Measurements from ENCODE around the gene NCAM1.

NCAM1 gene

DNA sequence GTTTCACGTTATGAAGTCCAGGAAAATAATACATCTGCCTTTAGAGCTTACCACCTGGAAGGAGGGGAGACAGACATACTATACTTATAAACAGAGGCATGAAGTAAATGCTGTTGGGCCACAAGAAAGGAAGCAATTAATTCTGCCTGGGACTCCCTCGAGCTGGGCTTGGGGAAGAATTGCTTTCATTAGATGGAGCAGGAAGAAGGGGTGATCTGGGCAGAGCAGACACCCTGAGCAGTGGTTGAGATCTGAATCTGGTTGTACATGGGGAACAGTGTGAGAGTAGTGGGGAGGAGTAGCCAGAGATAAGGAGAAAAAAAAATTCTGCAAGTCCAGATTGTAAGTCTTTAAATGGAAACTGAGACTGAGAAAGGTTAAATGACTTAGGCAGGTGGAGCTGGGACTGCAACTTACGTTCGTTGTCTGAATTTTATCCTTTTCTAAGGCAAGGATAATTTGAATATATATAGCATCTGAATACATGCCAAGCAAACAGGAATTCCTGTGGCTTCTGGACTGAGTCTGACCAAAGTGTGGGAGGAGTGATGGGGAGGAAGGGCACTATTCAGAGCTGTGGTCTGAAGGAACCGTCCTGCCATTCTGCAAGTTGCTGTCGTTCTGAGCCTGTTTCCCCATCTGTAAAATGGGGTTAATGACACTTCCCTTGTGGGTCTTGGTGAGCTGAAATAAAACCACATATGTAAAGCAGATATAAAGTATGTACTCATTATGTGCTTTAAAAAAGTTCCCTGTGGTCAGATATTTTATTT, 7.9 kb downstream of the NCAM1 start:
- no peak for DNase-seq

DNA sequence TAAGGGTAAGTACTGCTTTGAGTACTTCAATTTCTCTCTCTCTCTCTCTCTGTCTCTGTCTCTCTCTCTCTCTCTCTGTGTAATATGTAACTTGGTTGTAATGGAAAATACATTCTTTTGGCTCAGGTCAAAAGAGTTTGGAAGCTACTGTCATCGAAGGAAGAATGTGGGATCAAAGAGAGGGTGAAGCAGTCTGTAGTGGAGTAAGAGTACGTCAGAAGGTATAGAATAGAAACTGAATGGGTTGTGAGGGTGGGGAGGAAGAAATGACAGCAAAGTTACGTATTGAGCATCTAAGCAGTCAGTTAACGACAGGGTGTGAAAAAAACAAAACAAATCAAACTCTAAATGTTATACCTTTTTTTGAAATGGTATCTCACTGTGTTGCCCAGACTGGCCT, 10.0 kb downstream of the NCAM1 start:
- no peak for DNase-seq

DNA sequence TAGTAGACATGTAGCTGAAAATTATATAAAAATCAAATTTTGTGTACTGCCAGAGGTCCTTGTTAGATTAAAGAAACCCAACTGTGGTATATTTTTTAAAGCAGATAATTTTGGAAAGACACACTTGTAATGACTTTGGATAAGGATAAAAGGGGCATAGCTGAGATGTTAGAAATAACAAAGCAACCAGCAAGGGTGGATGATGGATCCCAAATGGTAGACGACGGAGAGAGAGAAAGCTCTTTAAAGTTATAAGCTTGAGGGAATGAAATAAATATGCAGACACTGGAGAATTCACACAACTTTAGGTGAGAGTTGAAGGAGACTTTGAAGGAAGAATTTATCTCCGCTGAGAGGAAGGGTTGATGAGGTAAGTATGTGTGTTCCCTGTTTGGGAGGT, 10.6 kb downstream of the NCAM1 start:
- no peak for DNase-seq

DNA sequence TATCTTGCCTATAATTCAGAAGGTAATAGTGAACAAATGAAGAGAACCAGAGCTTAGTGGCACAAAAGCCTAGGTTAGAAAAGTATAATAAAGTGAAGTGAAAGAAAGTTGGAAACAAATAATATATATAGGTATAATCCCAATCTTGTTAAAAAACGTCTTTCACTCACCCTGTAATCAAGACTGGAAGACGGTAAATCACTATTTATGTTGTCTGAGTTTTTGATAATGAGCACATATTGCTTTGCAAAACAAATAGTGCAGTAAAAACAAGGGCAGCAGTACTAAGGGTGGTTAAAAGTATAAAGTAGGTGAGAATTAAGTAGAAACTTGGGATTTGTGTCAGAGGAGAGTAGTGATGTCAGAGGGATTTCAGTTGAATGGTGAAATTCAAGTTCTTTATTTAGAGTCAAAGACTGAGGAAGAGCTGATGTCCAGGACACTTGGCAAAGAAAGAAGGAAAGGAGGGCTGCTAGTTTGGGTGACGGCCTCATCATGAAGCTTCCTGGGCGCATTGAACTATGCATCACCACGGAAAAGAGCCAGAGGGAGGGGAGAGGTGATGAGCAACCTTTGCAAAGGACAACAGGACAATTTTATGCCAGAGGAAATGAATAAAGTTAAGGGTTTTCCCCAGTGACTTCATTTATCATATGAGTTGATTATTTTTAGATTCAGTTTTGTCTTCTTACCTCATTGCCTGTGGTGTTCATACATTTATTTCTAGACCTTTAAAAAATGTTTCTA, 11.4 kb downstream of the NCAM1 start:
- DNase-seq = no peak

DNA sequence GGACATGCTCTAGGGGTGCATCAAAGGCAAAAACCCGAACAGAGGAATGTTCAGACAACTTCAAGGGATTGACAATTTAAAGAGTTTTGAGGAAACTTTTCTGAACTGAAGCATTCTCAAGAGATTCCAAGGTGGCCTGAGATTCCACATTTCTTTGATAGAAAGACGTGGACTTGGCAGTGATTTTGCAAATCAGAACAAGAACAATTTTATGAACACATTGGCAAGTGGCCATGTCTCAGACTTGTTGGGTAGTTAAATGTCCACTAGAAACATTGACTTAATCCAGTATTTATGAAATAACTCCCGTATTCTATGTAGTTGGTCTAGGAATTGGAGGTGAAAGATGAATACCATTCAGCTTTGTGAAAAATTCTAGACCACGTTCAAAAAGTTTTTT, 13.8 kb downstream of the NCAM1 start:
- no peak for DNase-seq

DNA sequence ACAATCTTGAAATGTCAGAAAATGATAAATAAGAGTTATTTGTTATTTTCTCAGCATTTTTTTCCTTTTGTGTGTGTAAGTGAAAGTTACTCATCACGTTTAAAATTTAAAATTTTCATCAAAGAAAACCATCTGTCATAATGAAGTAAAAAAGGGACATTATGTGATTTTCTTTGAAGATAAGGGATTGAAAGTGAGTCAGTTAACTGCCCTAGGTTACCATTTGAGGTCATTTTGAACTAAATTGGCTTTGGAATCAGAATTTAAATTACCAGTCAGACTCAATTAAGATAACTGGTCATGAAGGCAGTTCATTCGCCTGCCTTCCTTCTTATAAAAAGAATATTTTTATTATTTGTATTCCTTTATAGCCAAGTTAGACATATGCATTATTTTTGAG, 14.3 kb downstream of the NCAM1 start:
- no peak for DNase-seq

DNA sequence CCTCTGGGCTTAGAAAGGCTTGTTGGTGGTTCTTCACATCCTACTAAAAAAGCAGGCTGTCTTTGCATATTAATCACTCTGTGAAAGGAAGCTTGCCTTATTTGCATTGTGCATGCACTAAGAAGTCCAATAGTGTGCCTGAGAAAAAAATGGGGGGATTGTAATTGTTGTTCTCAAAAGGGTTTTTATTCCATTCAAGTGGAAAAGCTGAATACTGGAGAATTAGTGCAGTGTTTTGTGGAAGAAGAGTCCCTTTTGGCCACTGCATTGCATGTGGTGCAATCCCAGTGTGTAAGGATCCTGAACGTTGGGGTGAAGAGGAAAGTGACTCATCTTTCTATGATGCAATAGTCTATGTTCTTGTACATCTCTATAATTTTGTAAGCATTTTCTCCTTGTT, 16.5 kb downstream of the NCAM1 start:
- no peak for DNase-seq

DNA sequence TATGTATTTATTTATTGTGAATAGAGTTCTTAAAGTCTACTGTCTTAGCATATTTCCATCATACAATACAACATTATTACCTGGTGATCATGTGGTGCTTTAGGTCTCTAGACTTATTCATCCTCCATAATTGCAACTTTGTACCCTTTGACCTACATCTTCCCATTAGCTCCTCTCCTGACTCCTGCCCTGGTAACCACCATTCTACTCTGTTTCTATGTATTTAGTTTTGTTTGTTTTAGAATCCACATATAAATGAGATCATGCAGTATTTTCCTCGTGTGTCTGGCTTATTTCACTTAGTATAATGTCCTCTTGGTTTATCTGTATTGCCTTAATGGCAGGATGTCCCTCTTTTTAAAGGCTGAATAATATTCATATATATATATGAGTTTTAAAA, 22.7 kb downstream of the NCAM1 start:
- DNase-seq = no peak

DNA sequence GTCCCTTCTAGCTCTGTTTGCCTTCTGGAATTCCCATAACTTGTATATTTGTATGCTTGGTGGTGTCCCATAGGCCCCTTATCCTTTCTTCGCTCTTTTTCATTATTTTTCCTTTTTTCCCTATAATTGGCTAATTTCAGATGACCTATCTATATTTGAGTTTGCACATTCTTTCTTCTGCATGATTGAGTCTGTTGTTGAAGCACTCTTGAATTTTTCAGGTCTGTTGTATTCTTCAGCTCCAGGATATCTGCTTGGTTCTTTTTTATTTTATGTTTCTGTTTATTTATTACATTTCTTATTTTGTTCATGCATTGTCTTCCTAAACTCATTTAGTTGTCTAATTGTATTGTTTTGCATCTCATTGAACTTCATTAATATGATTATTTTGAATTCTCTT, 28.0 kb downstream of the NCAM1 start:
- no peak for DNase-seq

DNA sequence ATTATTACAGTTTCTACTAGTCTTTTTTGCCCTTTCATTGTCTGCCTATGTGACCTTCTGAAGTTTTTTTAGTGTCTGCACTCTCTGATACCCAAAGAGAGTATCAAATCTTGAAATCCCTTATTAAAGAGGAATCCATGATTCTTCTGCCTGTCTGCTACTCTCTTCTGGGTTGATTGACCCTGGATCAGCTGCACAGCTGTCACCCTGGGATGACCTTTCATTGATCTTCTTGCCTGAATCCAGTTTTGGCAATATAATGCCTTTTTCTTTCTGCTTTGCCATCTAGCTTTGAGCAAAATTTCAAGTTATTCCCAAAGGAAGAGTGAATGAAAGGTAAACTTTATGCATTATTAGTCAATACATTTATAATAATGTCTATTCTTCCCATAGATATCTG, 32.6 kb downstream of the NCAM1 start:
- DNase-seq = no peak

DNA sequence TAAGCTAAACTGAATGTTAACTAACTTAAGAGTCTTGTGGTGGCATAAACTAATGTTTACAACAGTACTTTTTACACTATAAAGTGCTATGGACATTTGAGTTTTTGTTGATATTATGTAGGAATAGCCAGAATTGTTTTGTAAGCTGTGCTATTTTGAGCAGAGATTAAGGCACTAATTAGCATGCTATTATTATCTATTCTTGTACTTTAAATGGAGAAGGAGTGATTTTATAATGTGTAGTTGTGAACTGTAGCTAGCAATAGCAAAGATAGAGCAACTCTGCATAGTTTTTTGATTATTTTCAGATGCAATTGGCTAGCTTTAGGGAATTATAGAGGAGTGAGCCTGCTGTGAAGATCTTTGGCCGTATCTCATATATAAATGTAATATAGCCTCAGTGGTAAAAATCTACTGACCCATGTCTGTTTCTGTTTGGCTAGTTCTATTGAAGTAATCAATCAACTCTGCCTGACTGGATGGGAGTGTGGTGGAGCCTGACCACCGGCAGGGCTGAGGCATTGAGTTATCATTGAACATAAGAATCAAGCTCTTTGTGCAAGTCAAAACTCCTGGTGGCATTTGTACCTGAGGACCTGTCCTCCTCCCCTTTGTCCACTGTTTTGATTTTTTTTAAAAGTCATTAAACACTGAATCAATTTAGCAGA, 34.3 kb downstream of the NCAM1 start:
- DNase-seq = no peak

DNA sequence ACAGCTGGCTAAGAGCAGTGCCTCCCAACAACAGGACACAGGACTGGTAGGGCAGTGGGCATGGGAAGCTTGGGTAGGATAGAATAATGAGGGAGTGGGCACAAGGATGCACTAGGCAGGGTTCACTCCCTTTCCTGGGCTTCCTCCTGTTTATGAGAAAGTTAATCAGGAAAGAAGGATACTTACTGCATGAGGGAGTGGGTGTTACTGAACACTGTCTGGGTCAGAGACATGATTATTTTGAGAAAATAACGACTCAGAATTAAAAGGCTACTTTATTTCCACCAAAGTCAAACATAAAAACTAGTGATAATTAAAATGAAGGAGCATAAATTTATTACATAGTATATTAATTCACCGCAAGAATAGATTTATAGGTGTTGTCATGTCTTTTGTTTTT, 35.8 kb downstream of the NCAM1 start:
- no peak for DNase-seq

DNA sequence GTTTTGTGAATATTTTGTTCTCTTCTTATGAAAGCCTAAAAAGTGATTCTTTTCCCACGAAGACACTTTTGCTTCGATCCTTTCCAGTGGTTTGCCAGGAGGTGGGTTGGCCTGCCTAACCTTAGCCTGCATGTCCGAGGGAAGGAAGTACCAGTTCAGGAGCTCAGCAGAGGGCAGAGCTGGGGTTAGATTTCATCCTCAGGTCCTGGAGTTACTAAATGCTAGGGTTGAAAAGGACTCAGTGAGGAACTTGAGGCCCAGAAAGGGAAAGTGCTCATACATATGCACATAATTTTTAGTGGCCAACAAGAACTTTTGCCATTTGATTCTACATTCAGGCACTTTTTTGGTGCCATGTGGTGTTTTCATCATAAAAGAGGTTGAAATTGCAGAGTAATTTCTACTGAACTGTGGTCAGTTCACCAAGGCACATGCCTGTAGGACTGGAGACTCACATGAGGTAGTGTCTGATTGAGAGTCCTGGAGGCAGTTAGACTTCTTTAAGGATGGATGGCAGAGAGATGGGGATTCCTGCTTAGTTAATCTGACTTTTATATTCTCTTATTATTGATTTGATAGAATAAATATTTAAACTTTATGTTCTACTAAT, 36.7 kb downstream of the NCAM1 start:
- no peak for DNase-seq

DNA sequence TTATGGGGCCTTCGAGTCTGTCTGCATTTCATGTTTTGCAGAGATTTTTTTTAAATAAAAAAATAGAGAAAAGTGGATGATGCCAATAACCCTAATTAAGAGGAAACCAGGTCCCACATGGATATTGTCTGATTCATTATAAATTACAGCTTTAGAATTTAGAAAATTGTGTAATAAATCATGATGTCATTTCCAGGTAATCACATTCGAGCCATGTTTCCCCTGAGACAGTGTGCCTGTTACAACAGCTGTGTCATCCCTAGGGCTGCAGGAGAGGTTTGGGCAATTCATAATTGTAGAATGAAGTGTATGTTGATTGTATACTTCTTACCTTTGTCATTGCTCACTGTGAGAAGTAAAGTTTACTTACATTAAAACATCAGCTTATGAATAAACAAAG, 38.3 kb downstream of the NCAM1 start:
- DNase-seq = no peak

DNA sequence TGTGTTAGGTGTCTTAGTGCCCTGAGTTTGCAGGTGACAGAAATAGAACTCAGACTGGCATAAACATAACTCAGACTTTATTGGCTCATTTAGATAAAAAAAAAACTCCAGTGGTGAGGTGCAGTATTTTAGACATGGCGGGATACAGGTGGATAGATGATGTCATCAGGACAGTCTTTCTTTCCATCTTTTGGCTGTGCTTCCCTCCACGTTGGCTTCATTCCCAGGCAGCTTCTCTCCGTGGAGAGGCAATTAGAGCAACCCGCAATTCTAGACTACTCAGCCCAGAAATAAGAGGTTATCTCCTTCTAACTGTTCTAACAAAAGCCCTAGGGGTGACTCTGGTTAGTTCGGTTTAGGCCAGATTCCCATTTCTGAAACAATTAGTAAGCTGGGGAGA, 40.5 kb downstream of the NCAM1 start:
- no peak for DNase-seq

DNA sequence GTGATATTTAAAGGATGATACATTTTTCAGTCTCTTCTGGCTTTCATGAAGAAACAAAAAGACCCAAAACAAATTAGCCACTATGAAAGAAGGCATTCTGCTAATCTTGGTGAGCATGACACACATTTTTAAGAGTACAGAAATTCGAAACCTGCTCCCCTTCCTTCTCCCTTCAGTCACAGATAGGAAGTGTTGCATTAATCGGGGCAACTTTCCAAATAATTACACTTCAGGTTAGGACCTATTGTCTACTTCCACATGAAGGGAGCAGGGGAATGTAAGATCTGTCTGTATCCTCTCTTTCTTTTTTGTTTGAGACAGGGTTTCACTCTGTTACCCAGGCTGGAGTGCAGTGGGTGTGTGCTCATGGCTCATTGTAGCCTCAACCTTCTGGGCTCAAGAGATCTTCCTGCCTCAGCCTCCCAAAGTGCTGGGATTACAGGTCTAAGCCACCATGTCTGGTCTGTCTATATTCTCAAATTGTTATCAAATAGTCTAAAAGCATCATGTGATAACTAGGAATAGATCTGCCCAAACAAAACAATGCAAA, 45.8 kb downstream of the NCAM1 start:
- no peak for DNase-seq

DNA sequence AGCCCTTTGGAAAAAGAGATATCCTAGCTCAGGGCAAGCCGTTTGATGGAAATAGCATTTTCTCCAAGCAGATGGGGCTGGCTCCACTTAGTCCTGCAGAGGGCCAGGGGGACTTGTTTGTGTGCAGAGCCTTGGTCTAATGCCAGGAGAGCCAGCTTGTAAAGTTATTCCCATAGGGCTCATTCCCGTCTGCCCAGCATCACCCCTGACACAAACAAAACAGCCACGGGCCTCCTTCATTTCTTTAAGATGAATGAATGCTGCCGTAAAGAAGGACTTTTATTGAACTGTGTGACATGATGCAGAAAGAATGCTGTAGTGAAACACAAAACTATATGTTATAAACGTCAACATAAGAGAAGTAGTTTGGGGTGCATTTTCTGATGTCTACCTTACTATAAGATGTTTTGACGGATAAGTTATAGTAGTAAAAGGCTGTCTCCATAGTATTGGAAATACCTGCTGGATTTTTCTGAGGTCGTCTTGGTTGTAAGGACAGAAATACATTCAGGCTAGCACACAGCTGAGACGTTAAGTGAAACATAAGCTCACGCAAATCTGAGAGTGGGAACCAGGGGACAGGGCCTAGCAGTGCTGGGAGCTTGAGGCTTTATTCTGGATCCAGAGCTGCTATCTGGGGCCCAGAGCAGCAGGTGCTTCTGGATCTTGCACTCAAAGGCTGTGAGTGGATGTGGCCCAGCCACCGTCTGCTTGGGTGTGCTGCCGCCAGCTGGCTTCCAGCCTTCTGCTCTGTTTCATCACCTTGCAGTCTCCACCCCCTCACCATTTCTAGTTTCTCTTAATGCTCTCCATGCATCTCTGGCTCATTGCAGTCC, 53.3 kb downstream of the NCAM1 start:
- DNase-seq = peak; percentile 66

DNA sequence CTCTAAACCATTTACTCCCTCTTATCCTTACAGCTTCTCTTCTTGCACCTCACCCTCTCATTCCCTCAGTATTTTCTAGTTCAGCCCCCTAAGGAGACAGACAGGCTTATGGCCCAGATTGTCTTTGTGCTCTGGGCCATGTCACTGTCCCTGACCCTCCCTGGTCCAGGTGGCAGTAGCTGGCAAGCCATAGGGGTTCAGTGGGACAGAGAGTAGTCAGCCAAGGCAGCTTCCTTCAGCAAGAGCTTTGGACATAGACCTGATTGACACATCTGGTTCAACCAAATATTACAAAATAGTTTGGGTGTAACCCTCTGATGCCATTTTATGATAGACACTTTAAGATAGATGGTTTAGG, 53.9 kb downstream of the NCAM1 start:
- no peak for DNase-seq

DNA sequence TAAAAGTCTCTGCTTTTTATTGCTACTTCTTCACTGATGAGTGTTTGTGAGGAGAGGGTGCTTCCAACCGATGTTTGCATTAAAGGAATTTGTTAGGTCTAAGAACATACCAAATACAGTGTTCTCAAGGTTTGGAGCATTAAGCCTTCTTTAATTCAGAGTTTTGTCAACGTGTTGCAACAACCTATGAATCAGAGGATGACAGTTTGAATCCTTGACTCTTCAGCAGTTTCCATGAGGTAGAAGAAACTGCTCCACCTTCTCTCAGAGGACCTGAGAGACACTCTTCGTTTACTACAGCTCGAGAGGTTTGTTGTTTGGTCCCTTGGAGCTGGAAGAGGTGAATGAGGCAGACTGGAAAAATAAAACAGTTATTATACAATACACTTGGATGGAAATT, 55.7 kb downstream of the NCAM1 start:
- DNase-seq = no peak

DNA sequence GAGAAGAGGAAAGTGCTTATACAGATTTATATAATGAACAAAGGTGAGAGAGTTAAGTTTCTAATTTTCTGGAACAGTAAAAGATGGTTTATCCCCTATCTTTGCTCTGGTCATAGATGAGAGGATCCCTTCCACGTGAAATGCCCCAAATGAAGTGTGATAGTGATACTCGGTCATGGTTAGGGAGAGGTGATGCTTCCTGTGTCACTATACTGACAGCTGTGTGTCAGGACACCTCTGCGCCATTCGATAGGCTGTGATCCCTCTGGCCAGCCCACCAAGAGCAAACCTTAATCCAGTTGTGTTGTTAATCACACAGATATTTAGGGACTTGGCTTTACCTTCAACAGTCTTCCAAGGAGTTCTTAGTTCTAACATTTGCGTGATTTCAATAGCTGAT, 57.7 kb downstream of the NCAM1 start:
- DNase-seq = no peak

DNA sequence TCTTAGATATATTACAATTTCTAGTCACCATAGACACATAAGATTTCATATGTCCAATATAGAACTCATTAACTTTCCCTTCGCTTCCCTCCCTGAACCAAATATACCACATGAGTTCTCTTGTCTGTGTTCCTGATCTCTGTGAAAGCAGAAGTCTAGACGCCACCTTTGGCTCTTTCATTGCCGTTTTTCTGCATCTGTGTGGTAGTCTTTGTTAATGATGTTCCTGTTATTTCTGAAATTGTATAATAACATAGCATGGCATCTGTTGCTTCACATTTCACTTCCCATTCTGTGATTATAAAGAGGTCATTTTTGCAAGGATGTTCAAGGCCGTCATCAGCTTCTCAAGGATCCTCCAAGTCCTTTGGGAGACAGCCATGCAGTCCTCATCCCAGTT, 58.5 kb downstream of the NCAM1 start:
- no peak for DNase-seq

DNA sequence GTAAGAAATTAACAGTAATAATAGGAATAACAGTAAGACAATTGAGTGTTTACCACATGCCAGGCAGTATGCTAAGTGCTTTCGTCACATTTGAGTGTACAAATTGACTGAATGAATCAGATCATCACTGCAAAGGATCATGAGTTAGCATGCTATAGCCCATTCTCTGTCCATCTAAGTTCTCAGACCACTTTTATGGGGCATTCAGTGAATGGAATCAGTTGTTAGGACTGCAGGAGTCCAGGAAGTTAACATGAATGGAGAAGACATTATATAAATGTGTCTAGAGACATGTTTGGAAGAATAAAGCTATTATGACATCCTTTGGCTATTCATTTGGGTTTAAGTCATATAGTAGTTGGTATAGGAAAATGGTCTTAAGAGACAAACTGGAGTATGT, 59.9 kb downstream of the NCAM1 start:
- DNase-seq = no peak

DNA sequence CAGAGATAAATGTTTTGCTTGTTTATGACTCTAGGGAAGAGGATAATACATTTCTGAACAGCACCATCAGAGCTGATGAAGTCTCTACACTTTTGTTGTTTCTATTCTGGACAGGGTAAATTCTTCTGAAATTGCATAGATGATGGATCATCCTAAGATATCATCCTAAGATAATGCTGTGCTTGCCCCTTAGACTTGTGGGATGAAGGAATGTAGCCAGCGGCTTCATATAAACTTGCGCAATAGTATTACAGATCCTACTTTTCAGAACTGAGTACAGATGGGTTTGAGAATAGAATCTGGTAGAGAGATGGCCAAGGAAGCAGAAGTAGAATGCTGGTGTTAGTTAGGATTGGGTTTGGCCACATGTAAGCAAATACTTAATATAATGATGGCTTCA, 61.0 kb downstream of the NCAM1 start:
- DNase-seq = no peak
